ENCODE measurements around the gene NDFIP2. TPM values are rescaled to one million over a fixed set of nuclear protein-coding genes. Genes with fewer than 3 reads are reported as not detected.

NDFIP2 gene
- total RNA-seq, 2 experiments from 2014 or later, result 0.54 to 4.0 TPM

DNA sequence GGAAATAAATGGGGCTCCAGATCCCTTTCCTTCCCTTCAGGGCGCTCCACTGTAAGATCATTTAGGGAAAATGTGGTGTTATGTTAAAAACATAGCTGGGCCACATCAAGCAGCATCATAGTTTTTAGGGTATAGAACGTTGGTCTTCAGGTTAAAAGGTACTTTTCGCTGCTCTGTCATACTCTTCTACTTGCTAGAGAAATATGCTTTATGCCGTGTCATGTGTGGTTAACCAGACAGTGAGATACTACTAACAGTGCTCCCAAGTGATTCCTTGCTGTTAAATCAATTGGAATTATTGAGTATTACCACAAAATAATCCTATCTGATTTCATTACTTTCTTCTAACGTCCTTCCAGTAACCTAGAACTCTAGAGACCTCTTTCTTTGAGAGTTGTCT is 1.1 kb upstream of the NDFIP2 start:
- Histone ChIP-seq H2AFZ (ENCODE audit: low read length) (no peak overlapping the region), H4K20me1 (ENCODE audit: insufficient read depth, low read length) (no peaks in the 10 kb centered on the region), H3K27ac (ENCODE audit: low read depth, low read length, poor library complexity, severe bottlenecking) (no peak overlapping the region), H3K4me2 (ENCODE audit: low read length) (no peak overlapping the region), H3K4me3 (ENCODE audit: low read depth, low read length, poor library complexity, severe bottlenecking) (no peak overlapping the region), H3K79me2 (ENCODE audit: insufficient read depth, low read depth, low read length) (no peaks in the 10 kb centered on the region), H3K9me2 (ENCODE audit: insufficient read depth, low read length) (no peaks in the 10 kb centered on the region), H3K4me1 (ENCODE audit: insufficient read depth, low read length, poor library complexity, severe bottlenecking) (peaks cover 9% of the 10 kb centered on the region), H3K36me3 (ENCODE audit: insufficient read depth, low read length) (no peaks in the 10 kb centered on the region), H3K9me3 (ENCODE audit: low read length) (no peaks in the 10 kb centered on the region)
- ChIA-PET CTCF (ENCODE audit: unreplicated experiment) (no interaction called here), POLR2A (interaction anchor here (0.7 kb wide), 1 partner anchor 74 kb away, joined by 3 read pairs; the partner anchor contains the start of gene RBM26)
- TF ChIP-seq, protein P1, sequence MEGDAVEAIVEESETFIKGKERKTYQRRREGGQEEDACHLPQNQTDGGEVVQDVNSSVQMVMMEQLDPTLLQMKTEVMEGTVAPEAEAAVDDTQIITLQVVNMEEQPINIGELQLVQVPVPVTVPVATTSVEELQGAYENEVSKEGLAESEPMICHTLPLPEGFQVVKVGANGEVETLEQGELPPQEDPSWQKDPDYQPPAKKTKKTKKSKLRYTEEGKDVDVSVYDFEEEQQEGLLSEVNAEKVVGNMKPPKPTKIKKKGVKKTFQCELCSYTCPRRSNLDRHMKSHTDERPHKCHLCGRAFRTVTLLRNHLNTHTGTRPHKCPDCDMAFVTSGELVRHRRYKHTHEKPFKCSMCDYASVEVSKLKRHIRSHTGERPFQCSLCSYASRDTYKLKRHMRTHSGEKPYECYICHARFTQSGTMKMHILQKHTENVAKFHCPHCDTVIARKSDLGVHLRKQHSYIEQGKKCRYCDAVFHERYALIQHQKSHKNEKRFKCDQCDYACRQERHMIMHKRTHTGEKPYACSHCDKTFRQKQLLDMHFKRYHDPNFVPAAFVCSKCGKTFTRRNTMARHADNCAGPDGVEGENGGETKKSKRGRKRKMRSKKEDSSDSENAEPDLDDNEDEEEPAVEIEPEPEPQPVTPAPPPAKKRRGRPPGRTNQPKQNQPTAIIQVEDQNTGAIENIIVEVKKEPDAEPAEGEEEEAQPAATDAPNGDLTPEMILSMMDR (conservative IDR thresholded peaks at IDR 0.05; ENCODE audit: low read length), result no peak
- no peak for TF ChIP-seq EZH2phosphoT487 (IDR thresholded peaks at IDR 0.05; ENCODE audit: borderline replicate concordance, low read depth, low read length)
- DNase-seq (ENCODE audit: low spot score), result no peak
- BruUV-seq (replicated peaks), result no TSS peak
- intact Hi-C loops (cut with micrococcal nuclease; ENCODE audit: unreplicated experiment), result no loop called here

DNA sequence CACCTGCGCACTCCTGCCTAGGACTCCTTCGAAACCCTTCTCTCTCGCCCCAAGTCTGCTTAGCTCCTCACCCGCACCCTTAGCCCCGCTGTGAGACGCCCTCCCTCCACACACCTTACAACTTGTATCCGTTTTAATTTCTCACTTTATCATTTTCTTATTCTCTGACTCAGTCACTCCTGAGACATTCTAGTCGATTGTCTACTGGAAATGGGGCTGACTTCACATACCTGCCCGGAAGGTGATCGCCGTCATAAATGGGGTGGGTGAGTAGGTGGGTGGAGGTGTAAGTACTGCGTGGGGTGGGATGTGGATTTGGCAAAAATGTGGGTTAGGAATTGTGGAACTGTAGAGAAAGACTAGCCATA is 714 bp downstream of the NDFIP2 start:
- Histone ChIP-seq H2AFZ (ENCODE audit: low read length) (peak overlapping the region; percentile 95), H3K4me1 (ENCODE audit: insufficient read depth, low read length, poor library complexity, severe bottlenecking) (peaks cover 9% of the 10 kb centered on the region), H3K79me2 (ENCODE audit: insufficient read depth, low read depth, low read length) (no peaks in the 10 kb centered on the region), H4K20me1 (ENCODE audit: insufficient read depth, low read length) (no peaks in the 10 kb centered on the region), H3K9me3 (ENCODE audit: low read length) (no peaks in the 10 kb centered on the region), H3K4me2 (ENCODE audit: low read length) (peak overlapping the region; percentile 93), H3K27ac (ENCODE audit: low read depth, low read length, poor library complexity, severe bottlenecking) (no peak overlapping the region), H3K9me2 (ENCODE audit: insufficient read depth, low read length) (no peaks in the 10 kb centered on the region), H3K4me3 (ENCODE audit: low read depth, low read length, poor library complexity, severe bottlenecking) (peak overlapping the region; percentile 72), H3K36me3 (ENCODE audit: insufficient read depth, low read length) (no peaks in the 10 kb centered on the region)
- ChIA-PET POLR2A (interaction anchor here (1.2 to 2.0 kb wide), 3 partner anchors 25 to 58 kb away, joined by 4 to 10 read pairs (median 5); no protein-coding TSS in a partner anchor), CTCF (ENCODE audit: unreplicated experiment) (no interaction called here)
- BruUV-seq (replicated peaks), result no TSS peak
- TF ChIP-seq, protein P1 (conservative IDR thresholded peaks at IDR 0.05; ENCODE audit: low read length), result no peak
- no peak for TF ChIP-seq EZH2phosphoT487 (IDR thresholded peaks at IDR 0.05; ENCODE audit: borderline replicate concordance, low read depth, low read length)
- DNase-seq (ENCODE audit: low spot score), result peak; percentile 16
- intact Hi-C loops (cut with micrococcal nuclease; ENCODE audit: unreplicated experiment), result no loop called here

DNA sequence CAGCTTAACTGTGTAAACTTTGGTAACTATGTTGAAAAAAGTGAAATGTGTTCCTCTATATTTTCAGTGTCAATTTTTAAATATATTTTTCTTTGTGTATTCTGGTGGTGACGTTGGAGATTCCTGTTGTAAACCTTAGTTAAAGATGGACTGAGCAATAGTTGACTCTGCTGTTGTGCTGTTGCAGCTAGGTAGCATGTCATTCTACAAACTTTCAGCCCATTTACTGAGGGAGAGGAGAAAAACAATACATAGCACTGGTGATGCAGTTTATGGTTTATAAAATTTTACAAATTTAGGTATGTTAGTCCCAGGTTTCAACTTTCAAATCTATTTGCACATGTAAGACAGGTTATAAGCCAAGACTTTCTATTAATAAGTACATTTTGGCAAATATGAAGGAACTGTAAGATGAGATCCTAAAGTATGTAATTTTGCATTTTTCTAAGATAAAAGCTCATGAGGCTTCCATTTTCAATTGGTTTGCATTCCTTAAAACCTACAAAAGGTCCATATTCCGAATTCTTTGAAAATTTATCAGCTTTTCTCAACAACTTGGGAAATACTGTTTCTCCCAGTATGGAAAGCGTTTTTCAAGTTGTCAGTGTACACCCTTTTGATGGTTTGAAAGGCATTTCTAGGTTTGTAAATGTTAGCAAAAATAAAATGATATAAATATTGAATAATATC is 1.5 kb downstream of the NDFIP2 start:
- Histone ChIP-seq H3K36me3 (ENCODE audit: insufficient read depth, low read length) (no peaks in the 10 kb centered on the region), H3K9me2 (ENCODE audit: insufficient read depth, low read length) (no peaks in the 10 kb centered on the region), H3K9me3 (ENCODE audit: low read length) (no peaks in the 10 kb centered on the region), H3K4me1 (ENCODE audit: insufficient read depth, low read length, poor library complexity, severe bottlenecking) (peaks cover 9% of the 10 kb centered on the region), H4K20me1 (ENCODE audit: insufficient read depth, low read length) (no peaks in the 10 kb centered on the region), H3K4me3 (ENCODE audit: low read depth, low read length, poor library complexity, severe bottlenecking) (no peak overlapping the region), H3K79me2 (ENCODE audit: insufficient read depth, low read depth, low read length) (no peaks in the 10 kb centered on the region), H3K27ac (ENCODE audit: low read depth, low read length, poor library complexity, severe bottlenecking) (no peak overlapping the region), H3K4me2 (ENCODE audit: low read length) (peak overlapping the region; percentile 93), H2AFZ (ENCODE audit: low read length) (no peak overlapping the region)
- ChIA-PET POLR2A (interaction anchor here (0.7 to 2.0 kb wide), 6 partner anchors 11 to 1064 kb away, joined by 3 to 6 read pairs (median 4); no protein-coding TSS in a partner anchor), CTCF (ENCODE audit: unreplicated experiment) (no interaction called here)
- BruUV-seq (replicated peaks), result TSS peak; percentile 72
- intact Hi-C loops (cut with micrococcal nuclease; ENCODE audit: unreplicated experiment), result no loop called here
- DNase-seq (ENCODE audit: low spot score), result no peak
- TF ChIP-seq, protein P1 (conservative IDR thresholded peaks at IDR 0.05; ENCODE audit: low read length), result no peak
- no peak for TF ChIP-seq EZH2phosphoT487 (IDR thresholded peaks at IDR 0.05; ENCODE audit: borderline replicate concordance, low read depth, low read length)

Data from OCI-LY7 (cell line).